ENCODE data around the gene IRX4.

- TF ChIP-seq YY1 (IDR thresholded peaks at IDR 0.05; ENCODE audit: low read depth) (no peak), FOXM1 (IDR thresholded peaks at IDR 0.05; ENCODE audit: borderline replicate concordance, low read depth) (no peak), EP300 (IDR thresholded peaks at IDR 0.05; ENCODE audit: borderline replicate concordance) (no peak), RAD21 (IDR thresholded peaks at IDR 0.05; ENCODE audit: low read depth) (no peak), CEBPB (IDR thresholded peaks at IDR 0.05) (no peak), REST (IDR thresholded peaks at IDR 0.05; ENCODE audit: low read depth) (no peak), USF1 (IDR thresholded peaks at IDR 0.05) (no peak), MAX (IDR thresholded peaks at IDR 0.05) (no peak), TEAD4 (IDR thresholded peaks at IDR 0.05) (no peak), TCF12 (IDR thresholded peaks at IDR 0.05; ENCODE audit: low read depth) (no peak), TAF1 (IDR thresholded peaks at IDR 0.05; ENCODE audit: low read depth) (no peak), NFIC (IDR thresholded peaks at IDR 0.05) (no peak)
Measured at GRCh38 chr5:1881731-1882336, 891 bp downstream of the IRX4 start.
